ENCODE data around the gene GPS2.
"Not testable (repeated sequence)": the region's sequence is repeated elsewhere in the genome, so short reads cannot be mapped to it uniquely, and the experiment has no call there.

The GPS2 gene, protein sequence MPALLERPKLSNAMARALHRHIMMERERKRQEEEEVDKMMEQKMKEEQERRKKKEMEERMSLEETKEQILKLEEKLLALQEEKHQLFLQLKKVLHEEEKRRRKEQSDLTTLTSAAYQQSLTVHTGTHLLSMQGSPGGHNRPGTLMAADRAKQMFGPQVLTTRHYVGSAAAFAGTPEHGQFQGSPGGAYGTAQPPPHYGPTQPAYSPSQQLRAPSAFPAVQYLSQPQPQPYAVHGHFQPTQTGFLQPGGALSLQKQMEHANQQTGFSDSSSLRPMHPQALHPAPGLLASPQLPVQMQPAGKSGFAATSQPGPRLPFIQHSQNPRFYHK

DNA sequence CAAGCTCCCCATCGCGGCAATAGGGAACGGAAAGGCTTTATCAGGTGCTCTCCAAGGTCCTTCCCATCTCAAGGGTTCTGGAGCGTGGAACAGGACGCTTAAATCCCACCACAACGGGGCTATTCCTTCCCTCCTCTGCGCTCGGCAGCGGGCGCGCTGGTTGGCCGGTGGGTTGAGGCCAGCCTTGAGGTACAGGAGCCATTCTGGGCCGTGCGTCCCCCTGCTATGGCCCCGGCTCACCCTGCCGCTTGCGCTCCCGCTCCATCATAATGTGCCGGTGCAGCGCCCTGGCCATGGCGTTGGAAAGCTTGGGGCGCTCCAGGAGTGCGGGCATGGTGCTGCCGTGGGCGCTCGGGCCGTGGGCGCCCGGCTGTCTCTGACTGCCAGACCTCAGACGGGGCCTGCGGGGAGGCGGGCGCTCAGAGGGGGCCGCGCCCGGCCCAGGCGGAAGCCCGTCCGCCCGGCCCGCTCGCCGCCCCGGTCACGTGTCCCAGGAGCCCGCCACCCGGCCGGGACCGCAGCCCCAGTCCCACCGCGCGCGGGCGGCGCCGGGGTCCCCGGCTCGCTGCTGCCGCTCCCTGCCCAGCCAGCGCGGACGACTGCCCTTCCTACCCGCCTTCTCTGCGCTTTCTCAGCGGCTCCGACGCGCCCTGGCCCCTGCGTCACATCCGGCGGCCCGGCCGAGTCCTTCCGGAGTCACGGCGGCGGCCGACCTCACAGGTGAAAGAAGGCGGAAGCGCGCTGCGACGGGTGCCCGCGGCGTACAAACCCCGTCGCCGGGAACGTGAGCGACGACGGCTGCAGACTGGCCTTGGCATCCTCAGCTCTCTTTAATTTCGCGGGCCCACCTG, at the start of gene GPS2:
GPS2 (minus strand) TSS at position 642 of the 851 bp plus-strand sequence; CDS start at position 334, 308 bp downstream.
- DNase-seq, result peak; percentile 71

DNA sequence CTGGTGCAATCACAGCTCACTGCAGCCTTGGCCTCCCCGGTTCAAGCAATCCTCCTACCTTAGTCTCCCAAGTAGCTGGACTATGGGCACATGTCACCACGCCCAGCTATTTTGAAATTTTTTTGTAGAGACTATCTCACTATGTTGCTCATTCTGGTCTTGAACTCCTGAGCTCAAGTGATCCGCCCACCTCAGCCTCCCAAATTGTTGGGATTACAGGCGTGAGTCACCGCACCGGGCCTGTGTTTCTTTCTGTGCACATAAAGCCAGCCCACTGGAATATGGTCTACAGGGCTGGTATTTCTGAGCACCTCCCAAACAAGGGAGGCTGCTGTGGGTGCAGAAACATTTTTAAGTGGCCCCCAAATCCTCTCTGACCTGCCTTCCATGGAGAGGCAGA, 48.2 kb upstream of the GPS2 start:
- no peak for DNase-seq

DNA sequence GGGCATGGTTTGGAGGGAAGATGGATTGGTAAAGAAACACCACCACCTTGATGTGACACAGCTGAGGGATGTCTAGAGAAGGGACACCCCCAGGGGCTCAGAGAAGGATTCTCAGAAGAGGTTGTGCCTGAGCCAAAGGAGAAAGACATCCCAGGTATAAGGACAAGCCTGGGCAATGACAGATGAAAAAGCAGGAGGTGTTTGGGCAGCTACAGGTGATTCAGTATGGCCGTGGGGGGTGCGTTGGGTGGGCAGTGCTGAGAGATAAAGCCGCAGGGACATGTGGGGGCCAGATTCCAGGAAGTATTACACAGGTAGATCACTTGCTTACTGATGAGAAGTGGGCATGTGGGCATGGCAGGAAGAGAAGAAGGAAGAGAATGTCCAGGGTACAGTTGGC, 46.7 kb upstream of the GPS2 start:
- no peak for DNase-seq

DNA sequence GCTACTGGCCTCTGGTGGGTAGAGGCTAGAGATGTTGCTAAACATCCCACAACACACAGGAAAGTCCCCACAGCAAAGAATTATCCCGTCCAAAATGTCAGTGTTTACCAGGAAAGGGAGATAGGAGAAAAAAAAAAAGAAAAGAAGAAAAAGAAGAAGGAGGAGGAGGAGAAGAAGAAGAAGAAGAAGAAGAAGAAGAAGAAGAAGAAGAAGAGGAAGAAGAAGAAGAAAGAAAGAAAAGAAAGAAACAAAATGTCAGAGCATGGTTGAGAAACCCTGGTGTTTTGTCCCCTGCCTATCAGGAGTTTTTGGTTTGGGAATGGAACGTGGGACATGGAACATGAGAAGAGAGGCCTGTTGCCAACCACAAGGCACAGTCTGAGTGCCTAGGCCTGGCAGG, 42.2 kb upstream of the GPS2 start:
- no peak for DNase-seq

DNA sequence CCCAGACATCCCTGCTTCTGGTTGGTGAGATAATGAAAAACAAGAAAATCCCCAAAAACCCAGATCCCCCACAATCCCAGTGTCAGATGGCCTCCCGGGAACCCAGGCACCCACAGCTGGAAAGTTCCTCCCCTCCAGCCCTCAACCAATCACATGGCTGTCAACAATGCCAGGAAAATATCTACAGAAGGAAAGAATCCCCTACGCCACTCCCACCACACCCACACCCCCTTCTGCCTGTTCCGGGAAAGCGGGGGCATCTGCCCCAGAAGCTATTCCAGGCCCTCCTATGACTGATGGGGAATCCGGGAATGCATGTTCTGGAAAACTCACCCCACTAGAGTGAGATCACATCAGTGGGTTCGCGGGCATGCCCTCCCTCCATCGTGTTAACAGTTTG, 41.6 kb upstream of the GPS2 start:
- no peak for DNase-seq

DNA sequence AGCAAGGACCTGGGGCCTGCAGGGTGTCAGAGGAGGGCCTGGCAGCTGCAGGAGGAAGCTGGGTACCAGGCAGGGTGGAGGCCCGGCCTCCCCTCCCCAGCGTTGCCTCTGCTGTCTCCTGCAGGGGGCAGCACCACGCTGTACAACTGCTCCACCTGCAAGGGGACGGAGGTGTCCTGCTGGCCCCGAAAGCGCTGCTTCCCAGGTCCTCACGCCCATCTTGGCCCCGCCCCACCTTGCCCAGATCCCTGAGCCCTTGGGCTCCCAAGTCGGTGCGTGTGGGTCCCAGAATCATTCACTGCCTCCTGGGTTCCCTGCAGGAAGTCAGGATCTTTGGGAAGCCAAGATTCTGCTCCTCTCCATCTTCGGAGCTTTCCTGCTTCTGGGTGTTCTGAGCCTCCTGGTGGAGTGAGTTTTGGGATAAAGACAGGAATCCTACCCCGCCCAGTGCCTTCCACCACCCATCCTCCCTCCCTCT, 41.0 kb upstream of the GPS2 start:
- DNase-seq, result peak; percentile 74

DNA sequence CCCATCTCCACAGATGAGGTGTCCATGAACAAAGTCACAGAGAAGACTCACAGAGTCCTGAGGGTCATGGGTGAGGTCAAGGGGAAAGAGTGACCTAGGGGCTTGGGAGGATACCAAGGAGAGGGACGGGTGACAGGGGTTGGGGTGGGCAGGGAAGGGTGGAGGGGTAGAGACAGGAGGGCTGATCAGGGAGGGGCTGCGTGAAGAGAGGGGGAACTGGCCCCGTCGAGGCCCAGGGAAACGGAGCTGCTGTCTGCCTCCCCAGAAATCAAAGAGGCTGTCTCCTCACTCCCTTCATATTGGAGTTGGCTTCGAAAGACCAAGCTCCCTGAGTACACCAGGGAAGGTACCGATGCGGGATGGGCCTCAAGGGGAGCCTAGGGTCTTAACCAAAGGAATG, 40.4 kb upstream of the GPS2 start:
- no peak for DNase-seq

DNA sequence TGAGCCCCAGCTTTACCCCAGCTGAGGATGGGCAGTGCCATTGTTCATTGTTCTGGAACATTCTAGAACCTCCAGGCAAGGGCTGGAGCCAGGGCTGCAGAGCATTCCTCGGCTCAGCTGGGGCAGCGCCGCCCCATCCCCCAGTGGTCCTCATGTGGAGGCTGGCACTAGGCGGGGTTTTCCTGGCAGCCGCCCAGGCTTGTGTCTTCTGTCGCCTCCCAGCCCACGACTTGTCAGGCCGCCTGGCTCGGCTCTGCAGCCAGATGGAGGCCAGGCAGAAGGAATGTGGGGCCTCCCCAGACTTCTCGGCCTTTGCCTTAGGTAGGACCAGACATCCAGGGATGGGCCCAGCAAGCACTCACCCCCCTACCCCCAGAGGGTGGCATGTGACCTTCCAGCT, 39.9 kb upstream of the GPS2 start, which contains the start of gene TMEM95:
TMEM95 (plus strand) TSS at position 104 of the 400 bp plus-strand sequence; CDS start at position 153, 49 bp downstream.
- DNase-seq, result no peak

DNA sequence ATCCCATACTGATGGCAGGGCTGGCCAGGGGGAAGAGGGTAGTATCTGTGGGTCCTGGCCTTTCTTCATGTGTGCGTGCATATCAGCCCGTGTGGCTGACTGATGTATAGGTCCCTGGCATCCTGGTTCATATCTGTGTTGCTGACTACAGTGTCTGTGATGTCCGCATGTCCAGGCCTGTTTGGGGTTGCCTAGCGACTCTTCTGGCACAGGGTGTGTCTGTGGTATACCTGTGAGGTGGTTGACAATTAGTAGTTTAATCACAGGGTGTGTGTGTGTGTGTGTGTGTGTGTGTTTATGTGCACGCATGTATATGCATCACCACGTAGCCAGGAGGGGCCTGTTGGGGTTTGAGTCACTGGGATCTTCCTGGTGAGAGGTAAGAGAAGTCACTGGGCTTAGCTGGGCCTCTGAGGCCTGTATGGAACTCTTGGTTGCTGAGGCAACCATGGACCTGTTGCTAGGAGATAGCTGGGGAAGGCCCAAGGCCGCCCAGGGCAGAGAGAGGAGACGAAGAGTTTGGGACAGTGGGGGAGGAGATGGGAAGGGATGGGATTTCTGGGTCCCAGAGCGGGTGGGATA, 39.2 kb upstream of the GPS2 start:
- no peak for DNase-seq

DNA sequence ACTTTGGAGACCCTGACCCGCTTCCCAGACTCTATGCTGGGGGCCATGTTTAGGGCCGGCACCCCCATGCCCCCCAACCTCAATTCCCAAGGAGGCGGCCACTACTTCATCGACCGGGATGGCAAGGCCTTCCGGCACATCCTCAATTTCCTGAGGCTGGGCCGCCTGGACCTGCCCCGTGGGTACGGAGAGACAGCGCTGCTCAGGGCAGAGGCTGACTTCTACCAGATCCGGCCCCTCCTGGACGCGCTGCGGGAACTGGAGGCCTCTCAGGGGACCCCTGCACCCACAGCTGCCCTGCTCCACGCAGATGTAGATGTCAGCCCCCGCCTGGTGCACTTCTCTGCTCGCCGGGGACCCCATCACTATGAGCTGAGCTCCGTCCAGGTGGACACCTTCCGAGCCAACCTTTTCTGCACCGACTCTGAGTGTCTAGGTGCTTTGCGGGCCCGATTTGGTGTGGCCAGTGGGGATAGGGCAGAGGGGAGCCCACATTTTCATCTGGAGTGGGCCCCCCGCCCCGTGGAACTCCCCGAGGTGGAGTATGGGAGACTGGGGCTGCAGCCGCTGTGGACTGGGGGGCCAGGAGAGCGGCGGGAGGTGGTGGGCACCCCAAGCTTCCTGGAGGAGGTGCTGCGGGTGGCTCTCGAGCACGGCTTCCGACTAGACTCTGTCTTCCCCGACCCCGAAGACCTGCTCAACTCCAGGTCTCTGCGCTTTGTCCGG, 37.9 kb upstream of the GPS2 start:
- no peak for DNase-seq

DNA sequence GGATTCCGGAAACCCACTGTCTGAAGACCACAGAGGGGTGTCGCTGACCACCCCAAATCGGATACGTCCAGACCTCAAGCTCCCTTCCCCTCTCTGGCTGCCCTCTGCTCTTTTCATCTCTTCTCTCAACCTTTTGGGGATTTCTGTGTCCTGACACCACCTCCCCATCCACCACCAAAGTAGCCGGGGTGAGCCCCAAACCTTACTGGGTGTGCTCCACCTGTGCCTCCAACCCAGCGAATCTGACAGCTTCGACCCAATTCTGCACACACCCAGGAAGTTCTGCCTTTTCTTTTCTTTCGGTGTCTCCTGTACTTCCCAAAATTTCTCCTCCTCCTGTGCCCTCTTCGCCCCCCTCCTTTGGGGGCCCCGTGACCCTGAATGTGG, 37.3 kb upstream of the GPS2 start:
- no peak for DNase-seq

DNA sequence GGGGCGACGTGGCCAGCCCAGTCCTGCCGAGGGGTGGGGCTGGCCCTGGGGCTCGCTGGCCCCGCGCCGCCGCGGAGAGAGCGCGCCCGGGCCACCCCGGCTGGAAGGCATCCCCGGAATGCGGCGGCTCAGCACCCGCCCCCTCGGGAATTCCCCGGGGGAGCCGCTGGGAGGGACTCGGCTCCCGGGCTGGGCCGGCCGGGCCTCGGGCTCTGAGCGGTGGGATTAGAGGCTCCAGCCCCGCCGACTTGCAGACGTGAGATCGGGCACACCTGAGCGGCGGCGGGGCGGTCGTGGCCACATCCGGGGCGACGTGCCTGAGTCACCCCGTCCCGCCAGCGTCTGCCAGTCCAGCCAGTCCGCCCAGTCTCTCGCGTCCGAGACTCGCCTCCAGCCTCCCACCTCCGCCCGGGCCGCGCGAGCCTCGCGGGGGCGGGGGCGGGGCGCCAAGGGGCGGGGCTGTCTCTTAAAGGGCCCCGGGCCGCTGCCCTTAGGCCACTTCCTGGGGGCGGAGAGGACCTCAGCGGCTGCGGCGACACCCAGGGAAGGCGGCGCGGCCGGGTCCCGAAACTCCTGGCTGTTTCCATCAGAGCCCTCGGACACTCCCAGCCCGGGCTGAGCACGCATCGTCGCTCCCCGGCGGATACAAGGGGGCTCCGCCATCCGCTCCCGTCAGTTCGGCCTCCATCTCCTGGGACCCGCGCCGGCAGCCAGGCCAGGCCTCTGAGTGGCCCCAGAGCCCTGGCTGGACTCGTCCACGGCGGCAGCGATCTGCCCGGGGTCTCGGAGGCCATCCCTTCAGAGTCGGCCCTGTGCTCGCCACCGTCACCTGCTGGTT, 36.7 kb upstream of the GPS2 start, which contains the start of gene KCTD11:
KCTD11 (plus strand) TSS at position 498 of the 838 bp plus-strand sequence.
- DNase-seq, result no peak

DNA sequence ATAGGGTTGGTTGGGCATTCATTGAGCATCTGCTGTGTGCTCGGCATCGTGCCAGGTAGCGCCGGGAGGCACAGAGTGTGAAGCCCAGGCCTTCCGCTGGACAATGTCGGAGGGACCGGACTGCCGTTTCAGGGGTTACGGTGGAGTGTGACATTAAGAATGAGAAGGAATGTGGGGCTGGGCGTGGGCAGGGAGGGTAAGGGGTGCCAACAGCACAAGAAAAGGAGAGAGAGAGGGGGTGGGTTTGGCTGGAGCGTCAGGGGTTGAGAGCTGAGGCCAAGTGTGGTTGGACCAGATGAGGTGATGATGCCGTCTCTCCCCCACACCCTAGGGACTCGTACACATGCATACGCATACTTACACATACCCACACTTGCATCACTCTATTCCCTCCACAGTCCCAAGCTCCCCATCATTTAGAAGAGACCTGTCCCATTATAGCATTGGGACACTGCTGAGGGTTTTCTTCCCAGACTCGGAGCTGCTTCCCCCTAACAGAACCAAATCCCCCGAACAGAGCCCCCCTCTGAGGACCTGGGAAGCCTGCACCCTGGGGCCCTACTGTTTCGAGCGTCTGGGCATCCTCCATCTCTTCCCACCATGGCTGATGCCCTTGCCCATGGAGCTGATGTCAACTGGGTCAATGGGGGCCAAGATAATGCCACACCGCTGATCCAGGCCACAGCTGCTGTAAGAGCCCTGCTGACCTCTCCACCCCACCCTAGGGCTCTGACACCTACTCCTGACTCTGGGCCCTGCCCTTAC, 33.5 kb upstream of the GPS2 start:
- no peak for DNase-seq

DNA sequence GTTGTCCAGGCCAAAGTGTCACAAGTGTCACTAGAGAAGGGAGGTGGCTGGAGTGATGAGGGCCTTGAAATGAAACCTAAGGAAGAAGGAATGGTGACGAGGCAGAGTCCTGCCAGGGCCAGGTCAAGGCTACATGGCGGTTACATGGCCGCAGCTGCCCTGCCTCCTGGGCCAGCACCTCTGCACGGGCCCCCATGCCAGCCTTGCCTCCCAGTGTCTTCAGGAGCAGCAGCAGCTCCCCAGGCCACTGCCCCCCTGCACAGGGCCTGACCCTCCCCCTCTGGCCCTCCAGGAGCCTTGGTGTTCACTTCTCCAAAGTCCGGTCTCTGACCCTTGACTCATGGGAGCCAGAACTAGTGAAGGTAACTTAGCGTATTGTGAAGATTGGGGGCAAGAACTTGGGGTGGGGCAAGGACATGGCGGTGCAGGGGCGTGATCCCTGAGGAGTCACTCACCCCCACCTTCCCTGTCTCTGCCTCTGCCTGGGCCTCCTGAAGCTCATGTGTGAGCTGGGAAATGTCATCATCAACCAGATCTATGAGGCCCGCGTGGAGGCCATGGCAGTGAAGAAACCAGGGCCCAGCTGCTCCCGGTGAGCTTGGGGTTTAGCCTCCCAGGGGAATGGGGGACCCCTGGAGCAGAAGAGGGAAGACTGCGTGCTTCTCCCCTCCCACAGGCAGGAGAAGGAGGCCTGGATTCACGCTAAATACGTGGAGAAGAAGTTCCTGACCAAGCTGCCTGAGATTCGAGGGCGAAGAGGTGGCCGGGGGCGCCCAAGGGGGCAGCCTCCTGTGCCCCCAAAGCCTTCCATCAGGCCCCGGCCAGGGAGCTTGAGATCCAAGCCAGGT, 32.7 kb upstream of the GPS2 start:
- DNase-seq, result no peak

DNA sequence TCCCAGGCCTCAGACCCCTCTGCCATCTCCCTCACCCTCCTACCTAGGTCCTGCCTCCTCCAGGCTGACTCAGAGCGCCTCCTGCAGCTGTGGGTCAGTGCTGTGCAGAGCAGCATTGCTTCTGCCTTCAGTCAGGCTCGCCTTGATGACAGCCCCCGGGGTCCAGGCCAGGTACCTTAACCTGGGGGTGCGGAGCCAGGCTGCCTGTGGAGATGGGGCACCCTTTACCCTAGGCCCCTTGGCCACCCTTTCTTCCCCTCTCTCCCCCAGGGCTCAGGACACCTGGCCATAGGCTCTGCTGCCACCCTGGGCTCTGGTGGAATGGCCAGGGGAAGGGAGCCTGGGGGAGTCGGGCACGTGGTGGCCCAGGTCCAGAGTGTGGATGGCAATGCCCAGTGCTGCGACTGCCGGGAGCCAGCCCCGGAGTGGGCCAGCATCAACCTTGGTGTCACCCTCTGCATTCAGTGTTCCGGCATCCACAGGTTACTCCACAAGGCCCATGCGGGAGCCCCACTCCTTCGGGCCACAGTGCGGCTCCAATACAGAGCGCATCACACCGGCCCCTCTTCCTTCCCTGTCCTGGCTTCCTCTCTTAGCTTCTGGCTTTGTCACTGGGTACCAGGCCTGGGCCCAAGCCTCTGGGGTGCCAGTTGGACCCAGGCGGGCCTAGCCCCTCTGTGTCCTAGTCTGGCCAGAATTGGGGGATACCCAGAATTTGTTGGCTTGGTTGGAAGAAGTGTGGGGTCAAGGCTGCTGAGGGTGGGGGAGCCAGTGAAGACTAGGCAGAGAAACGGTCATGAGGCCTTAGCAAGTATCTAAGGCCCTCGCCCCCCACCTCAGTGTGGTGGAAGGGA, 31.8 kb upstream of the GPS2 start:
- DNase-seq, result no peak

DNA sequence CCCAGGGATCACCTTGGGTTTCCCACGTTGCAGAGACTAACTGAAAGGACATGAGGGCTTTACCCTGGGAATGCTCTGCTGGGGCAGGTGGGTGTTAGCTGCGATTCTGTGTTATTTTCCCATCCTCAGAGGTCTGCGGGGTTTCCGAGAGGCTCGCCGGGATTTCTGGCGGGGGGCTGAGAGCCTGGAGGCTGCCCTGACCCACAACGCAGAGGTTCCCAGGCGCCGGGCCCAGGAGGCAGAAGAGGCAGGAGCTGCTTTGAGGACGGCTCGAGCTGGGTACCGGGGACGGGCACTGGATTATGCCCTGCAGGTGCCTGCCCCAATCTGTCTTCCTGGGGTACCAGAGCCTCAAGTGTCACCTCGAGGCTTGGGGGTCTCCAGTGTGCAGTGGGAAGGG, 28.1 kb upstream of the GPS2 start:
- DNase-seq, result no peak

DNA sequence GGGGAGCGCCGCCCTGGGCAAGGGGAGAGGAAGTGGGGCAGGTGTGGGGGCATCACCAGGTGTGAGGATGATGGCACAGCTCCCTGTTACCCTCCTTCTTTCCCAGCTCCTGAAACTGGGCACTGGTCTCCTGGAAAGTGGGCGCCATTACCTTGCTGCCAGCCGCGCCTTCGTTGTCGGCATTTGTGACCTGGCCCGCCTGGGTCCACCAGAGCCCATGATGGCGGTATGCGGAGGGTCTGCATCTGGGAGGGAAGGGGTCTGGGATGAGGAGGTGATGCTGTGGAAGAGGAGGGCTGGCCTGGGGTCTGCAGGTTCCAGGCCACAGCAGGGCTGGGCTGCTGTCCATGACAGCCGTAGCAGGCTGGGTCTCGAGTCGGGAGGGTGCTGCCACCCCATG, 26.7 kb upstream of the GPS2 start:
- DNase-seq, result no peak

DNA sequence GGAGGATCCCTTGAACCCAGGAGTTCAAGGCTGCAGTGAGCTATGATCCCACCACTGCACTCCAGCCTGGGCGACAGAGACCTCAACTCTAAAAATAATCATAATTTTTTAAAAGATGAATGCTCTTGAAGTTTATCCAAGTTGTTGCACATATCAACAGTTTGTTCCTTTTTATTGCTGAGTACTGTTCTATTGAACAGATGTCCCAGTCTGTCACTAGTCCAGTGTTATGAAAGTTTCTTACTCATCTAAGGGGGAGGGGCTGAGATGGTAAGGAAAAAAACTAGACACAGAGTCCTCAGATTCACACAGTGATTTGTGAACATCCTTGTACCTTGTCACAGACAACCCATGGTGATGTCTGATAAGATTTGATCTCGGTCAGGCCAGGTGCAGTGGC, 25.0 kb upstream of the GPS2 start:
- DNase-seq, result no peak

DNA sequence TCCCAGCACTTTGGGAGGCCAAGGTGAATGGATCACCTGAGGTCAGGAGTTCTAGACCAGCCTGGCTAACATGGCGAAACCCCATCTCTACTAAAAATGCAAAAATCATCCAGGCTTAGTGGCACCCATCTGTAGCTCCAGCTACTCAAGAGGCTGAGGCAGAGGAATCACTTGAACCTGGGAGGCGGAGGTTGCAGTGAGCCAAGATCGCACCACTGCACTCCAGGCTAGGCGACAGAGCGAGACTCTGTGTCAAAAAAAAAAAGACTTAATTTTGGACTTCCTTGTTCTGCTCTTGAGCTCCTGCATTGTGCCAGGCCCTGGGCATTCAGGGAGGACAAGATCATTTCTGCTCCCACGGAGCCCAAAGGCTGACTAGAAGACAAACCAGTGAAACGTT, 22.4 kb upstream of the GPS2 start:
- DNase-seq, result not testable (repeated sequence)

Data from GDM1 (cell line).